HS-27A (cell line): ENCODE measurements around the gene HBA2.
"Not testable (repeated sequence)": the region's sequence is repeated elsewhere in the genome, so short reads cannot be mapped to it uniquely, and the experiment has no call there.

Experiments used
- DNase-seq: peaks from one replicate; pipeline ENCODE4 v3.0.0-alpha.2; 2012; ENCODE audit warnings: low read depth, missing footprints

HBA2 gene

DNA sequence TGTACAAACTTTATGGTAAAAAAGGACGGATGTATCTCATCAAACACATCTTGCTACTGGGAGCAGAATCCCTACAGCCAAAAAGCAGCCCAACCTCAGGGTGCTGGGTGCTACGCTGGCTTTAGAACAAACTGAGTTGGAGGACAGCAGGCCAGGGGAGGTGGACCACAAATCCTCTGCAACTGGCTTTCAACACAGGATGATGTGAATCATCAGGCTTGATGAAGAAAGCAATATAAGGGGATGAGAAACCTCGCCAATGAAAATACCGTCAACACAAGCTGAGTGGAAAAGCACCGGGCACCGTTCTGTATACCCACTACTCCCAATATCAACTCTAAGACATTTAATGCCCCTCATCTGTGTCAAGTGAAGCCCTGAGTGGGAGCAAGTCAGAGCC lies 21.8 kb downstream of the HBA2 start:
- DNase-seq = no peak

- DNase-seq = peak; percentile 5
These were observed 27.7 kb downstream of the HBA2 start for GRCh38 chr16:200388-200787.

- no peak for DNase-seq
These were observed 30.6 kb downstream of the HBA2 start for GRCh38 chr16:203246-203645.

- not testable (repeated sequence) for DNase-seq
These were observed 31.4 kb downstream of the HBA2 start for GRCh38 chr16:204046-204445.

DNA sequence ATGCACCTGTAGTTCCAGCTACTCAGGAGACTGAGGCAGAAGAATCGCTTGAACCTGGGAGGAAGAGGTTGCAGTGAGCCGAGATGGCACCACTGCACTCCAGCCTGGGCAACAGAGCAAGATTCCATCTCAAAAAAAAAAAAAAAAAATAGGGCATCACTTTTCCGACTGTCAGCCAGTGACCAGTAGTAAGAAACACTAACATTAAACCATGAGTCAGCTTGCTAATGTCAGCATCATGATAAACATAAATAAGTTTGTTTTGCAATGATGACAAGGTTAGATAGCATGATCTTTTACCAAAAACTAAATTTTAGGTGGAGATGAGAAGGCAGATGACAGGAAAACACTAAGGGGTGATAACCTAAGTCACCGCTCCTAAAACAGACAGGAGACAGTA lies 36.7 kb downstream of the HBA2 start:
- not testable (repeated sequence) for DNase-seq

DNA sequence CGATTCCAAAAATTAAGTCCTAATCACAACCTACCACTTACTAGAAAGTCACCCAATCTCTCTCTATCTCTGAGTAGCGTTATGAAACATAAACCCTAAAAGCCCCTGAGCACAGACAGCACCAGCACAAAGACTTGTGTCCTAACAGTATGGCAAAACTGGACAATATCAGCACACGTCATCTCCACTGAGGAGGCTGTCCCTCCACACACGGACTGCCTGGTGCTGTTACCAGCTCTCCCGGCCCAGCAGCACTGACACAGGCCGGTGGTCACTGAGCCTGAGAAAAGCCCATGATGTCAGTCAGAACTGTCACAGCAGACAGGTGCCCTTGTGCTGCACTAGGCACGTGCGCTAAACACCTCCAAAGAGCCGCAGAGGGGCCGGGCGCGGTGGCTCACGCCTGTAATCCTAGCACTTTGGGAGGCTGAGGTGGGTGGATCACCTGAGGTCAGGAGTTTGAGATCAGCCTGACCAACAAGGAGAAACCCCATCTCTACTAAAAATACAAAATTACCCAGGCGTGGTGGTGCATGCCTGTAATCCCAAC lies 39.0 kb downstream of the HBA2 start:
- DNase-seq = not testable (repeated sequence)

DNA sequence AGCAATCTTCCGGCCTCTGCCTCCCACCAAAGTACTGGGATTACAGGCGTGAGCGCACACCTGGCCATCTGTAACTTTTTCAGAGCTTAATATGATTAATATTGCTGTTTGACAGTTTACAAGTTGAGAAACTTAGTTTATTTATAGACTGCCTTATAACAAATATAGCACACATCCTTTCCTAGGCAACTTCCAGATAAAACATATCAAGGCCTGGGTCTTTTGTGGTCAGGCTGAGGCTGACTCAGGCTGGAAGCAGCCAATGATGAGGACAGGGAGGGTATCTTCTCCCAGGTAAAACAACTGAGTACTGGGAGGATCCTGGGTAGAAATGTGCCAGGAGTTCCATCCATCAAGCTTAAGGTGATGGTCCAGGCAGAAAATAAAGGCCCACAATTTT lies 40.3 kb downstream of the HBA2 start:
- no peak for DNase-seq

GRCh38 chr16:220021-220420 lies 47.3 kb downstream of the HBA2 start:
- DNase-seq = no peak
